ENCODE data around the gene CTIF.

CTIF gene

GRCh38 chr18:48841381-48842258, 302.8 kb downstream of the CTIF start:
- no peak for DNase-seq (ENCODE audit: low spot score)
- no peak for FAIRE-seq

GRCh38 chr18:48842259-48843061, 303.6 kb downstream of the CTIF start:
- no peak for FAIRE-seq
- peak; percentile 36 for DNase-seq (ENCODE audit: low spot score)

GRCh38 chr18:48843162-48843561, 304.3 kb downstream of the CTIF start:
- DNase-seq (ENCODE audit: low spot score), result no peak
- no peak for FAIRE-seq

GRCh38 chr18:48843596-48843995, 304.8 kb downstream of the CTIF start:
- DNase-seq (ENCODE audit: low spot score) (no peak), FAIRE-seq (no peak)

GRCh38 chr18:48844271-48844670, 305.4 kb downstream of the CTIF start:
- DNase-seq (ENCODE audit: low spot score), result no peak
- FAIRE-seq, result no peak

- DNase-seq (ENCODE audit: low spot score) (no peak), FAIRE-seq (no peak)
These were observed 306.3 kb downstream of the CTIF start for GRCh38 chr18:48845174-48845573.

GRCh38 chr18:48846423-48846932, 307.6 kb downstream of the CTIF start:
- FAIRE-seq (no peak), DNase-seq (ENCODE audit: low spot score) (no peak)

- FAIRE-seq (no peak), DNase-seq (ENCODE audit: low spot score) (no peak)
These were observed 309.1 kb downstream of the CTIF start for GRCh38 chr18:48847807-48848486.

GRCh38 chr18:48848641-48849143, 309.9 kb downstream of the CTIF start:
- FAIRE-seq, result no peak
- DNase-seq (ENCODE audit: low spot score), result no peak

GRCh38 chr18:48850822-48851598, 312.2 kb downstream of the CTIF start:
- no peak for FAIRE-seq
- DNase-seq (ENCODE audit: low spot score), result no peak

- no peak for DNase-seq (ENCODE audit: low spot score)
- no peak for FAIRE-seq
These were observed 312.7 kb downstream of the CTIF start for GRCh38 chr18:48851599-48851960.

GRCh38 chr18:48852292-48852691, 313.5 kb downstream of the CTIF start:
- FAIRE-seq (no peak), DNase-seq (ENCODE audit: low spot score) (no peak)

- no peak for DNase-seq (ENCODE audit: low spot score)
- FAIRE-seq, result no peak
These were observed 314.0 kb downstream of the CTIF start for GRCh38 chr18:48852794-48853193.

- FAIRE-seq (no peak), DNase-seq (ENCODE audit: low spot score) (no peak)
These were observed 314.8 kb downstream of the CTIF start for GRCh38 chr18:48853588-48853987.

- no peak for FAIRE-seq
These were observed 315.9 kb downstream of the CTIF start for GRCh38 chr18:48854780-48855179.

GRCh38 chr18:48855422-48856377, 316.9 kb downstream of the CTIF start:
- DNase-seq (ENCODE audit: low spot score), result no peak

More at GRCh38 chr18:48854780-48855179, 315.9 kb downstream of the CTIF start:
- DNase-seq (ENCODE audit: low spot score), result no peak

GRCh38 chr18:48857023-48857694, 318.3 kb downstream of the CTIF start:
- FAIRE-seq, result no peak

More at GRCh38 chr18:48855422-48856377, 316.9 kb downstream of the CTIF start:
- FAIRE-seq, result no peak

GRCh38 chr18:48858676-48859075, 319.8 kb downstream of the CTIF start:
- FAIRE-seq, result no peak
- no peak for DNase-seq (ENCODE audit: low spot score)

More at GRCh38 chr18:48857023-48857694, 318.3 kb downstream of the CTIF start:
- no peak for DNase-seq (ENCODE audit: low spot score)
